Activated CD4-positive, alpha-beta T cell treated with anti-CD3 and anti-CD28 coated beads, Interleukin-2, amount 50 U/mL, for 1 hour (primary cell): ENCODE data around the gene AP2B1.
"Not testable (repeated sequence)": the region's sequence is repeated elsewhere in the genome, so short reads cannot be mapped to it uniquely, and the experiment has no call there.

Source experiments
- DNase-seq: peaks from one replicate; pipeline ENCODE4 v3.0.0-alpha.2; 2020

Gene AP2B1

GRCh38 chr17:35577830-35578196 is 9.3 kb upstream of the AP2B1 start:
- DNase-seq, result no peak

GRCh38 chr17:35578197-35578928 is 8.8 kb upstream of the AP2B1 start, which contains the start of gene PEX12:
Gene PEX12, minus strand, starts transcription at chr17:35578571. Its CDS starts 550 bp downstream, at chr17:35578021.
- DNase-seq, result peak; percentile 83

- no peak for DNase-seq
Measured at GRCh38 chr17:35578929-35579432, 8.1 kb upstream of the AP2B1 start.

GRCh38 chr17:35584061-35584460 is 3.1 kb upstream of the AP2B1 start:
- DNase-seq, result no peak

- DNase-seq, result no peak
Measured at GRCh38 chr17:35586569-35587073, 501 bp upstream of the AP2B1 start.

GRCh38 chr17:35588196-35588920 is 1.2 kb downstream of the AP2B1 start:
- DNase-seq, result no peak

GRCh38 chr17:35596072-35596471 is 8.9 kb downstream of the AP2B1 start:
- DNase-seq, result no peak

GRCh38 chr17:35596530-35597233 is 9.6 kb downstream of the AP2B1 start:
- no peak for DNase-seq

- no peak for DNase-seq
Measured at GRCh38 chr17:35597604-35598003, 10.5 kb downstream of the AP2B1 start.

- no peak for DNase-seq
Measured at GRCh38 chr17:35603674-35604073, 16.6 kb downstream of the AP2B1 start.

GRCh38 chr17:35605678-35606077 is 18.6 kb downstream of the AP2B1 start:
- DNase-seq, result no peak

- DNase-seq, result no peak
Measured at GRCh38 chr17:35607239-35607847, 20.2 kb downstream of the AP2B1 start.

- no peak for DNase-seq
Measured at GRCh38 chr17:35609831-35610230, 22.7 kb downstream of the AP2B1 start.

GRCh38 chr17:35610746-35611145 is 23.6 kb downstream of the AP2B1 start:
- not testable (repeated sequence) for DNase-seq

GRCh38 chr17:35612924-35613521 is 25.9 kb downstream of the AP2B1 start:
- DNase-seq, result peak; percentile 34

- no peak for DNase-seq
Measured at GRCh38 chr17:35614810-35615209, 27.7 kb downstream of the AP2B1 start.

GRCh38 chr17:35616536-35616935 is 29.4 kb downstream of the AP2B1 start:
- no peak for DNase-seq

GRCh38 chr17:35617505-35617904 is 30.4 kb downstream of the AP2B1 start:
- no peak for DNase-seq

GRCh38 chr17:35618628-35619027 is 31.5 kb downstream of the AP2B1 start:
- no peak for DNase-seq

- no peak for DNase-seq
Measured at GRCh38 chr17:35621768-35622167, 34.6 kb downstream of the AP2B1 start.

- DNase-seq, result no peak
Measured at GRCh38 chr17:35627417-35627816, 40.3 kb downstream of the AP2B1 start.

- no peak for DNase-seq
Measured at GRCh38 chr17:35630530-35631148, 43.5 kb downstream of the AP2B1 start.
